ENCODE measurements around the gene EPHB3.

Gene EPHB3

GRCh38 chr3:184581331-184581855 lies 19.8 kb downstream of the EPHB3 start:
- DNase-seq (ENCODE audit: low read depth), result no peak

- DNase-seq (ENCODE audit: low read depth), result no peak
Measured at GRCh38 chr3:184582646-184583577, 21.3 kb downstream of the EPHB3 start.

- DNase-seq (ENCODE audit: low read depth), result no peak
Measured at GRCh38 chr3:184583578-184584451, 22.2 kb downstream of the EPHB3 start.

- DNase-seq (ENCODE audit: low read depth), result no peak
Measured at GRCh38 chr3:184584464-184584891, 22.9 kb downstream of the EPHB3 start.

- no peak for DNase-seq (ENCODE audit: low read depth)
Measured at GRCh38 chr3:184585545-184585944, 24.0 kb downstream of the EPHB3 start.

- DNase-seq (ENCODE audit: low read depth), result no peak
Measured at GRCh38 chr3:184586851-184587250, 25.3 kb downstream of the EPHB3 start.

GRCh38 chr3:184588776-184589175 lies 27.2 kb downstream of the EPHB3 start:
- DNase-seq (ENCODE audit: low read depth), result no peak

GRCh38 chr3:184590795-184591194 lies 29.2 kb downstream of the EPHB3 start:
- no peak for DNase-seq (ENCODE audit: low read depth)

GRCh38 chr3:184591789-184592188 lies 30.2 kb downstream of the EPHB3 start:
- no peak for DNase-seq (ENCODE audit: low read depth)

- DNase-seq (ENCODE audit: low read depth), result no peak
Measured at GRCh38 chr3:184592371-184593219, 31.0 kb downstream of the EPHB3 start.

GRCh38 chr3:184593220-184593927 lies 31.8 kb downstream of the EPHB3 start:
- no peak for DNase-seq (ENCODE audit: low read depth)

GRCh38 chr3:184593928-184594303 lies 32.3 kb downstream of the EPHB3 start:
- no peak for DNase-seq (ENCODE audit: low read depth)

GRCh38 chr3:184594371-184595001 lies 32.9 kb downstream of the EPHB3 start:
- no peak for DNase-seq (ENCODE audit: low read depth)

- DNase-seq (ENCODE audit: low read depth), result no peak
Measured at GRCh38 chr3:184595726-184596125, 34.1 kb downstream of the EPHB3 start.

- no peak for DNase-seq (ENCODE audit: low read depth)
Measured at GRCh38 chr3:184596233-184596632, 34.6 kb downstream of the EPHB3 start.

- no peak for DNase-seq (ENCODE audit: low read depth)
Measured at GRCh38 chr3:184596886-184597575, 35.4 kb downstream of the EPHB3 start.

- no peak for DNase-seq (ENCODE audit: low read depth)
Measured at GRCh38 chr3:184597829-184598573, 36.4 kb downstream of the EPHB3 start.

GRCh38 chr3:184598574-184598927 lies 37.0 kb downstream of the EPHB3 start:
- no peak for DNase-seq (ENCODE audit: low read depth)

GRCh38 chr3:184599143-184599542 lies 37.6 kb downstream of the EPHB3 start:
- no peak for DNase-seq (ENCODE audit: low read depth)
